Stimulated activated CD8-positive, alpha-beta memory T cell treated with anti-CD3 and anti-CD28 coated beads, Interleukin-4, amount 100 ng/mL, for 1 hour (primary cell): ENCODE measurements around the gene C2.
"Not testable (repeated sequence)": the region's sequence is repeated elsewhere in the genome, so short reads cannot be mapped to it uniquely, and the experiment has no call there.

Experiments
- DNase-seq, 2 donors: peaks; one replicate each; pipeline ENCODE4 v3.0.0-alpha.2; 2020; ENCODE audit warnings: low read depth in 2 of 2, low spot score in 1 of 2

The C2 gene

DNA sequence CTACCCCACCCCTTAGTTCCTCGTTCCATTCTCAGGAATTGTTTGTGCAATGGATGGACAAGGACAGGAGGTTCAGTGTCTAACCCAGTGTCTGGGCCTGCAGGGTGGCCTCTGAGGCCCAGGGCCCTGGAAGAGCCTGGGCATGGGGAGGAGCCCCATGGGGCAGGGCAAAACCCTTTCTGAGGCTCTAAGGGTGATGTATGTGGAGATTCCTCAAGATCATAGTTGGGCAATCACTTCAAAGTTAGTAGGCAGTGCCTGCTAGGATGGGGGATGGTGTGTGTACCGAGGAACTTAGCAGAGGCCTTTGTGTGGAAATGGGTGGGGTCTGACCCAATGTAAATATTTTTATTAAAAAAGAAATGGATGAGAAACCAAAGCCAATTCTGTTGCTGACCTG, 6.7 kb upstream of the C2 start:
- no peak for DNase-seq

- DNase-seq: no peak
Measured at GRCh38 chr6:31922942-31923341, 4.6 kb upstream of the C2 start.

GRCh38 chr6:31927863-31928671, 550 bp downstream of the C2 start:
- no peak for DNase-seq

GRCh38 chr6:31928672-31928939, 1.1 kb downstream of the C2 start:
- no peak for DNase-seq

GRCh38 chr6:31930962-31931361, 3.4 kb downstream of the C2 start:
- DNase-seq: no peak

GRCh38 chr6:31932137-31932536, 4.6 kb downstream of the C2 start:
- DNase-seq: not testable (repeated sequence)

DNA sequence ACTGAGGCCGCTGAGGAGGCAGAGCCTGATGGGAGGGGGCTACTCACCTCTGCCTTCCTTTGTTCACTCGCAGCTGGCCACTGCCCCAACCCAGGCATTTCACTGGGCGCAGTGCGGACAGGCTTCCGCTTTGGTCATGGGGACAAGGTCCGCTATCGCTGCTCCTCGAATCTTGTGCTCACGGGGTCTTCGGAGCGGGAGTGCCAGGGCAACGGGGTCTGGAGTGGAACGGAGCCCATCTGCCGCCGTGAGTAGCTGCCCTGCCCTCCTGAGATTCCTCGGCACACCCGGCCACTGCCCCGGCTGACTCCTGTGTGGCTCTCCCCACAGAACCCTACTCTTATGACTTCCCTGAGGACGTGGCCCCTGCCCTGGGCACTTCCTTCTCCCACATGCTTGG, 6.0 kb downstream of the C2 start:
- no peak for DNase-seq

DNA sequence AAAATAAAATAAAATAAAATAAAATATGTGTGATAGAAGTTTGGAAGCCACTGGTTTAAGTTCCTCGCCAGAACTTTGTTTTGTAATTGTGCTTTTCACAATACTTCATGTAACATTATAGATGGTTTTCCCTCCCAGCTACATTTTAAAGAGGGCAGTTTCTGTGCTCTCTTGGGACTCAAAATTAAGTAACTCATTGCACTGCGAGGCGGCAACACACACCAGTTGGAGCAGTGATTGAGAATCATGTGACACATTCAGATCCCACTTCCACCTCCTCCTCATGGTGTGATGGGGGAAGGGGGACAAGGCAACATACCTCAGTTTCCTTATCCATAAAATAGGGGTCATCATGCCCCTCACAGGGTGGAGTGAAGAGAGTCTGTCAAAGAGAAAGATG, 7.5 kb downstream of the C2 start:
- no peak for DNase-seq

- DNase-seq: no peak
Measured at GRCh38 chr6:31935823-31936222, 8.3 kb downstream of the C2 start.

GRCh38 chr6:31940256-31940664, 12.7 kb downstream of the C2 start:
- no peak for DNase-seq

- DNase-seq: no peak
Measured at GRCh38 chr6:31943742-31944141, 16.2 kb downstream of the C2 start.

DNA sequence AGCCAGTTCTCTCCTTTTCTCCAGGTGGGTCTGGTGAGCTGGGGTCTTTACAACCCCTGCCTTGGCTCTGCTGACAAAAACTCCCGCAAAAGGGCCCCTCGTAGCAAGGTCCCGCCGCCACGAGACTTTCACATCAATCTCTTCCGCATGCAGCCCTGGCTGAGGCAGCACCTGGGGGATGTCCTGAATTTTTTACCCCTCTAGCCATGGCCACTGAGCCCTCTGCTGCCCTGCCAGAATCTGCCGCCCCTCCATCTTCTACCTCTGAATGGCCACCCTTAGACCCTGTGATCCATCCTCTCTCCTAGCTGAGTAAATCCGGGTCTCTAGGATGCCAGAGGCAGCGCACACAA, 17.6 kb downstream of the C2 start:
- no peak for DNase-seq

- DNase-seq: no peak
Measured at GRCh38 chr6:31945507-31946369, 18.2 kb downstream of the C2 start, which contains the start of gene CFB. Gene CFB, plus strand, starts transcription at chr6:31946095. Its CDS starts 127 bp downstream, at chr6:31946222.

- DNase-seq: no peak
Measured at GRCh38 chr6:31946370-31946885, 18.9 kb downstream of the C2 start.

DNA sequence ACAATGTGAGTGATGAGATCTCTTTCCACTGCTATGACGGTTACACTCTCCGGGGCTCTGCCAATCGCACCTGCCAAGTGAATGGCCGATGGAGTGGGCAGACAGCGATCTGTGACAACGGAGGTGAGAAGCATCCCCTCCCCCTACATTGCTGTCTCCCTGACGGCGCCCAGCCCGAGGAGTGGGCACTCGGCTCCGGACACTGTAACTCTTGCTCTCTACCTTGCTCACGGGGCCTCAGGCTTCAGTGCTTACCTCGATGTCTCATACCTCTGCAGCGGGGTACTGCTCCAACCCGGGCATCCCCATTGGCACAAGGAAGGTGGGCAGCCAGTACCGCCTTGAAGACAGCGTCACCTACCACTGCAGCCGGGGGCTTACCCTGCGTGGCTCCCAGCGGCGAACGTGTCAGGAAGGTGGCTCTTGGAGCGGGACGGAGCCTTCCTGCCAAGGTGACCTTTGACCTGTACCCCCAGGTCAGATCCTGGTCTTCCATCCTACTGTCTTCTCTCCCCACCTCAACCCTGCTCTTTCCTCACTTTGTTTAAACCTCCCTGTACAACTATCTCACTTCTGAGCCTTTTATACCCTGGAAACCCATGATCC, 19.7 kb downstream of the C2 start:
- no peak for DNase-seq

GRCh38 chr6:31947864-31948263, 20.3 kb downstream of the C2 start:
- no peak for DNase-seq

DNA sequence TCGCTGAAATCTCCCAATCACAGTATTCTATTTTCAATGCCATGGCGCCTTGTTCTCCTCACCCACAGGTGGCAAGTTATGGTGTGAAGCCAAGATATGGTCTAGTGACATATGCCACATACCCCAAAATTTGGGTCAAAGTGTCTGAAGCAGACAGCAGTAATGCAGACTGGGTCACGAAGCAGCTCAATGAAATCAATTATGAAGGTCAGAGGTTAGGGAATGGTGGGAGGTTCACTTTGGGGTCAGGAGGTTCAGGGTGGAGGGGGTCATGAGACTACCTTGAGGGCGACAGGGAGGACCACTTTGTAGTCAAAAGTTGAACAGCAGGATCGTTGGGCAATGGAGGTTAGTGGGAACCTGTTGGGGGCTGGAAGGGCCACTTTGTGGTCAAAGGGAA, 20.8 kb downstream of the C2 start:
- no peak for DNase-seq

- DNase-seq: no peak
Measured at GRCh38 chr6:31948753-31949413, 21.4 kb downstream of the C2 start.

GRCh38 chr6:31949926-31950548, 22.5 kb downstream of the C2 start:
- DNase-seq: no peak

DNA sequence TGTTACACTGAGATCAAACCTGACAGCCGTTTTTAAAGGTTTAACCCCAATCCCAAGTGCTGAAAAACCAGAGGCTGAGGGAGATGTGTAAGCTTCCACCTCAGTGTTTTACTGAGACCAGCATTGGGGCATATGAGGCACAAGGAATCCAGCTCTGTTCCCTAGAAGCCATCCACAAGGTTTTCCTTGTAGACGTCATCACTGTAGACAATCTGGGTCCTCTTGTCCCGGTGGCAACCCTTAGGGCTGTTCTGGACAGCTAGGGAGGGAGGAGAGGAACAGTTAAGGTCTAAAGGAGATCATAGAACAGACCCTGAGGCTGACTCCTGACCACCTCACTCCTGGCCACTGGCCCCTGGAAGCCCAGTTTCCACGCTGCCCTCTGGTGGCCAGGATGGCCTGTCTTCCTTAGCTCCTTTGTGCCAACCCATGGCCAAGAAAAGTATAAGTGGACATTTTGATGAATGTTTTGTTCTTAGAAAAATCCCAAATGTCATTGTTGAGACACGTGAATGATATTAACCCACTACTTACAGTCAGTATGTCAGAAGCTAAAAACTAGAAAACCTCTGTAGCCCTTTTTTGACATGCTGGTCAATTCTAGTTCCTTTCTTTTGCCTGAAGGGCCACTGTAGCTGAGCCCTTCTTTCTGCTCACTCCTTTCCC, 24.8 kb downstream of the C2 start:
- no peak for DNase-seq
